ENCODE results near the gene TOMM40. TPM values are rescaled to one million over a fixed set of nuclear protein-coding genes. Genes with fewer than 3 reads are reported as not detected.
A peak's percentile ranks its signal among the peaks of the same experiment; 100 is the strongest.

The TOMM40 gene
- total and polyA plus RNA-seq, 9 of the 15 experiments (the other 6 are each of a cell fraction or from before 2014, with no cell fraction given) = 0.89 to 290 (median 160) TPM

DNA sequence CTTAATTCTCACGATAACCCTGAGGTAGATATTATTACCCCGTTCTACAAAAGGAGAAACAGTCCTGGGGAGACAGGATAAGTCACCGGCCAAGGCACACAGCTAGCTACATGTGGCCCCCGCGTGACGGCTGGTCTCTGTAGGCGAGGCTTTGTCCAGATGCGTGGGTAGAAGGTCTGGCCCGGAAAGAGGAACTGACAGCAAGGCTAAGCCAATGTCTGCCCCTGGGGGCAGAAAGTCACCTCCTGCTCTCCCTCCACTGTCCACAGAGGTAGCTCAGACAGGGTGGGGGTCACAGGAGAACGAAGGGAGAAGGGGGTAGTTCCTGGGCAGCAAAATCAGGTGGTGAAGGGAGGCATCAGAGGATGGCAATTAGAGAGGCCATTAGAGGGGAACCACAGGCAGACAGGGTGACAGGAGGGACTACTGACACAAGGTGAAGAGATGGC lies 52.8 kb downstream of the TOMM40 start (continued):
- TF ChIP-seq KLF13 (tag; IDR thresholded peaks at IDR 0.05; ENCODE audit: borderline replicate concordance, low read depth) (no peak), BHLHE40 (IDR thresholded peaks at IDR 0.05; ENCODE audit: low read length) (peak; percentile 89), TCF7 (IDR thresholded peaks at IDR 0.05; ENCODE audit: borderline replicate concordance) (no peak; the same call in 1 of the 2 replicates), TFAP4 (CRISPR knock-in tag; IDR thresholded peaks at IDR 0.05; ENCODE audit: borderline replicate concordance) (peak; percentile 82), MYNN (IDR thresholded peaks at IDR 0.05) (no peak; the same call in 1 of the 2 replicates), MYNN (CRISPR knock-in tag; IDR thresholded peaks at IDR 0.05) (no peak), MAZ (CRISPR knock-in tag; conservative IDR thresholded peaks at IDR 0.05 in 1 of 2, IDR thresholded peaks at IDR 0.05 in 1 of 2) (peak; percentile 68 to 83; a peak in 3 of 4 replicates), CSDE1 (IDR thresholded peaks at IDR 0.05) (no peak), ELK3 (CRISPR knock-in tag; IDR thresholded peaks at IDR 0.05) (no peak), TCFL5 (CRISPR knock-in tag; conservative IDR thresholded peaks at IDR 0.05) (no peak), ZNF696 (CRISPR knock-in tag; conservative IDR thresholded peaks at IDR 0.05) (no peak)
- TF ChIP-seq, protein P1, sequence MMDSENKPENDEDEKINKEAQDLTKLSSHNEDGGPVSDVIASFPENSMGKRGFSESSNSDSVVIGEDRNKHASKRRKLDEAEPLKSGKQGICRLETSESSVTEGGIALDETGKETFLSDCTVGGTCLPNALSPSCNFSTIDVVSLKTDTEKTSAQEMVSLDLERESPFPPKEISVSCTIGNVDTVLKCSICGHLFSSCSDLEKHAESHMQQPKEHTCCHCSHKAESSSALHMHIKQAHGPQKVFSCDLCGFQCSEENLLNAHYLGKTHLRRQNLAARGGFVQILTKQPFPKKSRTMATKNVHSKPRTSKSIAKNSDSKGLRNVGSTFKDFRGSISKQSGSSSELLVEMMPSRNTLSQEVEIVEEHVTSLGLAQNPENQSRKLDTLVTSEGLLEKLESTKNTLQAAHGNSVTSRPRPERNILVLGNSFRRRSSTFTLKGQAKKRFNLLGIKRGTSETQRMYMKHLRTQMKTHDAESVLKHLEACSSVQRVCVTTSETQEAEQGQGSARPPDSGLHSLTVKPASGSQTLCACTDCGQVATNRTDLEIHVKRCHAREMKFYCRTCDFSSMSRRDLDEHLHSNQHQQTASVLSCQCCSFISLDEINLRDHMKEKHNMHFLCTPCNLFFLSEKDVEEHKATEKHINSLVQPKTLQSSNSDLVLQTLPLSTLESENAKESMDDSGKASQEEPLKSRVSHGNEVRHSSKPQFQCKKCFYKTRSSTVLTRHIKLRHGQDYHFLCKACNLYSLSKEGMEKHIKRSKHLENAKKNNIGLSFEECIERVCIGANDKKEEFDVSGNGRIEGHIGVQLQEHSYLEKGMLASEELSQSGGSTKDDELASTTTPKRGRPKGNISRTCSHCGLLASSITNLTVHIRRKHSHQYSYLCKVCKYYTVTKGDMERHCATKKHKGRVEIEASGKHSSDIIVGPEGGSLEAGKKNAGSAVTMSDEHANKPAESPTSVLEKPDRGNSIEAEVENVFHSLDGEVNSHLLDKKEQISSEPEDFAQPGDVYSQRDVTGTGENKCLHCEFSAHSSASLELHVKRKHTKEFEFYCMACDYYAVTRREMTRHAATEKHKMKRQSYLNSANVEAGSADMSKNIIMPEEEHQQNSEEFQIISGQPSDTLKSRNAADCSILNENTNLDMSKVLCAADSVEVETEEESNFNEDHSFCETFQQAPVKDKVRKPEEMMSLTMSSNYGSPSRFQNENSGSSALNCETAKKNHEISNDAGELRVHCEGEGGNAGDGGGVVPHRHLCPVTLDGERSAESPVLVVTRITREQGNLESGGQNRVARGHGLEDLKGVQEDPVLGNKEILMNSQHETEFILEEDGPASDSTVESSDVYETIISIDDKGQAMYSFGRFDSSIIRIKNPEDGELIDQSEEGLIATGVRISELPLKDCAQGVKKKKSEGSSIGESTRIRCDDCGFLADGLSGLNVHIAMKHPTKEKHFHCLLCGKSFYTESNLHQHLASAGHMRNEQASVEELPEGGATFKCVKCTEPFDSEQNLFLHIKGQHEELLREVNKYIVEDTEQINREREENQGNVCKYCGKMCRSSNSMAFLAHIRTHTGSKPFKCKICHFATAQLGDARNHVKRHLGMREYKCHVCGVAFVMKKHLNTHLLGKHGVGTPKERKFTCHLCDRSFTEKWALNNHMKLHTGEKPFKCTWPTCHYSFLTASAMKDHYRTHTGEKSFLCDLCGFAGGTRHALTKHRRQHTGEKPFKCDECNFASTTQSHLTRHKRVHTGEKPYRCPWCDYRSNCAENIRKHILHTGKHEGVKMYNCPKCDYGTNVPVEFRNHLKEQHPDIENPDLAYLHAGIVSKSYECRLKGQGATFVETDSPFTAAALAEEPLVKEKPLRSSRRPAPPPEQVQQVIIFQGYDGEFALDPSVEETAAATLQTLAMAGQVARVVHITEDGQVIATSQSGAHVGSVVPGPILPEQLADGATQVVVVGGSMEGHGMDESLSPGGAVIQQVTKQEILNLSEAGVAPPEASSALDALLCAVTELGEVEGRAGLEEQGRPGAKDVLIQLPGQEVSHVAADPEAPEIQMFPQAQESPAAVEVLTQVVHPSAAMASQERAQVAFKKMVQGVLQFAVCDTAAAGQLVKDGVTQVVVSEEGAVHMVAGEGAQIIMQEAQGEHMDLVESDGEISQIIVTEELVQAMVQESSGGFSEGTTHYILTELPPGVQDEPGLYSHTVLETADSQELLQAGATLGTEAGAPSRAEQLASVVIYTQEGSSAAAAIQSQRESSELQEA (IDR thresholded peaks at IDR 0.05; ENCODE audit: low read depth) = no peak
- TF ChIP-seq, protein P2, sequence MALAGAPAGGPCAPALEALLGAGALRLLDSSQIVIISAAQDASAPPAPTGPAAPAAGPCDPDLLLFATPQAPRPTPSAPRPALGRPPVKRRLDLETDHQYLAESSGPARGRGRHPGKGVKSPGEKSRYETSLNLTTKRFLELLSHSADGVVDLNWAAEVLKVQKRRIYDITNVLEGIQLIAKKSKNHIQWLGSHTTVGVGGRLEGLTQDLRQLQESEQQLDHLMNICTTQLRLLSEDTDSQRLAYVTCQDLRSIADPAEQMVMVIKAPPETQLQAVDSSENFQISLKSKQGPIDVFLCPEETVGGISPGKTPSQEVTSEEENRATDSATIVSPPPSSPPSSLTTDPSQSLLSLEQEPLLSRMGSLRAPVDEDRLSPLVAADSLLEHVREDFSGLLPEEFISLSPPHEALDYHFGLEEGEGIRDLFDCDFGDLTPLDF (CRISPR knock-in tag; IDR thresholded peaks at IDR 0.05) = no peak
- TF ChIP-seq, protein P3, sequence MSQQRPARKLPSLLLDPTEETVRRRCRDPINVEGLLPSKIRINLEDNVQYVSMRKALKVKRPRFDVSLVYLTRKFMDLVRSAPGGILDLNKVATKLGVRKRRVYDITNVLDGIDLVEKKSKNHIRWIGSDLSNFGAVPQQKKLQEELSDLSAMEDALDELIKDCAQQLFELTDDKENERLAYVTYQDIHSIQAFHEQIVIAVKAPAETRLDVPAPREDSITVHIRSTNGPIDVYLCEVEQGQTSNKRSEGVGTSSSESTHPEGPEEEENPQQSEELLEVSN (IDR thresholded peaks at IDR 0.05; ENCODE audit: borderline replicate concordance in 1 of 2, extremely low read depth in 1 of 2, insufficient read depth in 1 of 2, insufficient read length in 1 of 2, low read depth in 1 of 2, low read length in 1 of 2, poor library complexity in 1 of 2, severe bottlenecking in 1 of 2) = peak; percentile 91 to 92

Data from K562 (cell line).